PFSK-1 (cell line): ENCODE results near the gene NRDC.

Experiments
- FOXP2 ChIP-seq: optimal IDR thresholded peaks from 2 replicates; pipeline ENCODE3; 2011; ENCODE audit warnings: borderline replicate concordance, control low read depth, inconsistent platforms; ENCODE audit not compliant: insufficient read depth; ENCODE audit errors: extremely low read length, extremely low read depth
- POLR2AphosphoS5 ChIP-seq: IDR thresholded peaks from 2 replicates; pipeline ENCODE4 v1.6.1; 2012; ENCODE audit warnings: low read depth, mild to moderate bottlenecking, control low read depth, low read length, moderate library complexity
- REST ChIP-seq, 2 experiments: IDR thresholded peaks; 2 replicates each; pipeline versions ENCODE4 v1.6.1 to v1.8.0; 2011 to 2012; ENCODE audit warnings: low read depth in 2 of 2, low read length in 2 of 2, control low read depth in 1 of 2, inconsistent platforms in 1 of 2, mild to moderate bottlenecking in 1 of 2, moderate library complexity in 1 of 2; ENCODE audit not compliant: insufficient read depth in 1 of 2
- SIN3A ChIP-seq: IDR thresholded peaks from 2 replicates; pipeline ENCODE4 v1.6.1; 2012; ENCODE audit warnings: mild to moderate bottlenecking, low read length, moderate library complexity, borderline replicate concordance; ENCODE audit not compliant: insufficient read depth
- TAF1 ChIP-seq: IDR thresholded peaks from 2 replicates; pipeline ENCODE4 v1.6.1; 2012; ENCODE audit warnings: low read length, control low read depth, borderline replicate concordance; ENCODE audit not compliant: insufficient read depth

Gene NRDC

GRCh38 chr1:51861669-51862068 is 16.9 kb downstream of the NRDC start:
- TF ChIP-seq TAF1 (no peak), FOXP2 (no peak), SIN3A (no peak), REST (IDR thresholded peaks at IDR 0.05; ENCODE audit: insufficient read depth in 1 of 2, low read depth in 2 of 2, low read length in 2 of 2) (no peak), POLR2AphosphoS5 (no peak)

GRCh38 chr1:51859735-51860134 is 18.8 kb downstream of the NRDC start:
- TF ChIP-seq TAF1: no peak
- no peak for TF ChIP-seq REST (IDR thresholded peaks at IDR 0.05; ENCODE audit: insufficient read depth in 1 of 2, low read depth in 2 of 2, low read length in 2 of 2)
- no peak for TF ChIP-seq FOXP2
- no peak for TF ChIP-seq SIN3A
- no peak for TF ChIP-seq POLR2AphosphoS5

- TF ChIP-seq REST (IDR thresholded peaks at IDR 0.05; ENCODE audit: insufficient read depth in 1 of 2, low read depth in 2 of 2, low read length in 2 of 2) (no peak), FOXP2 (no peak), POLR2AphosphoS5 (no peak), TAF1 (no peak), SIN3A (no peak)
These were observed 19.2 kb downstream of the NRDC start for GRCh38 chr1:51859333-51859732.

- TF ChIP-seq FOXP2: no peak
- TF ChIP-seq TAF1: no peak
- TF ChIP-seq SIN3A: no peak
- no peak for TF ChIP-seq POLR2AphosphoS5
These were observed 19.6 kb downstream of the NRDC start for GRCh38 chr1:51858892-51859291.

GRCh38 chr1:51856745-51857144 is 21.8 kb downstream of the NRDC start:
- no peak for TF ChIP-seq TAF1
- no peak for TF ChIP-seq REST (IDR thresholded peaks at IDR 0.05; ENCODE audit: insufficient read depth in 1 of 2, low read depth in 2 of 2, low read length in 2 of 2)
- TF ChIP-seq POLR2AphosphoS5: no peak
- no peak for TF ChIP-seq FOXP2
- no peak for TF ChIP-seq SIN3A

GRCh38 chr1:51855624-51856023 is 22.9 kb downstream of the NRDC start:
- TF ChIP-seq SIN3A (no peak), REST (IDR thresholded peaks at IDR 0.05; ENCODE audit: insufficient read depth in 1 of 2, low read depth in 2 of 2, low read length in 2 of 2) (no peak), FOXP2 (no peak), TAF1 (no peak), POLR2AphosphoS5 (no peak)
